Stimulated activated CD8-positive, alpha-beta memory T cell treated with anti-CD3 and anti-CD28 coated beads, Interleukin-2, amount 100 ng/mL, for 48 hours (primary cell): ENCODE results near the gene BTN2A1.
"Not testable (repeated sequence)": the region's sequence is repeated elsewhere in the genome, so short reads cannot be mapped to it uniquely, and the experiment has no call there.

Source experiments
- DNase-seq, 2 donors: peaks; one replicate each; pipeline ENCODE4 v3.0.0-alpha.2; 2020; ENCODE audit warnings: low read depth in 2 of 2

Gene BTN2A1

GRCh38 chr6:26432627-26433201, 25.0 kb upstream of the BTN2A1 start:
- no peak for DNase-seq

GRCh38 chr6:26433680-26434079, 24.1 kb upstream of the BTN2A1 start:
- DNase-seq: not testable (repeated sequence)

GRCh38 chr6:26436018-26436417, 21.7 kb upstream of the BTN2A1 start:
- no peak for DNase-seq

GRCh38 chr6:26437550-26437949, 20.2 kb upstream of the BTN2A1 start:
- DNase-seq: no peak

- no peak for DNase-seq
These were observed 19.8 kb upstream of the BTN2A1 start for GRCh38 chr6:26438000-26438399.

- DNase-seq: no peak
These were observed 18.3 kb upstream of the BTN2A1 start for GRCh38 chr6:26439151-26440125.

GRCh38 chr6:26440977-26441358, 16.8 kb upstream of the BTN2A1 start:
- no peak for DNase-seq

GRCh38 chr6:26441977-26442376, 15.8 kb upstream of the BTN2A1 start:
- no peak for DNase-seq

GRCh38 chr6:26445934-26446667, 11.7 kb upstream of the BTN2A1 start:
- peak in 1 of 2 donors; percentile 23 for DNase-seq

GRCh38 chr6:26447257-26447656, 10.5 kb upstream of the BTN2A1 start:
- DNase-seq: no peak

GRCh38 chr6:26450240-26450639, 7.5 kb upstream of the BTN2A1 start:
- no peak for DNase-seq

- DNase-seq: no peak
These were observed 5.0 kb upstream of the BTN2A1 start for GRCh38 chr6:26452631-26453235.

- DNase-seq: no peak
These were observed 3.1 kb upstream of the BTN2A1 start for GRCh38 chr6:26454631-26455030.

- DNase-seq: no peak
These were observed 2.3 kb upstream of the BTN2A1 start for GRCh38 chr6:26455357-26455970.

- no peak for DNase-seq
These were observed 420 bp upstream of the BTN2A1 start for GRCh38 chr6:26457264-26457805.

GRCh38 chr6:26459023-26459810, 1.5 kb downstream of the BTN2A1 start:
- DNase-seq: no peak

GRCh38 chr6:26461353-26461752, 3.6 kb downstream of the BTN2A1 start:
- not testable (repeated sequence) for DNase-seq

GRCh38 chr6:26464014-26464413, 6.3 kb downstream of the BTN2A1 start:
- DNase-seq: no peak

GRCh38 chr6:26464416-26465131, 6.8 kb downstream of the BTN2A1 start:
- no peak for DNase-seq

GRCh38 chr6:26465776-26466175, 8.0 kb downstream of the BTN2A1 start:
- DNase-seq: no peak
